ENCODE measurements around the gene POU2F3. TPM values are rescaled to one million over a fixed set of nuclear protein-coding genes. Genes with fewer than 3 reads are reported as not detected.

POU2F3 gene
- total RNA-seq, 1 experiment from 2014 or later = 2.6 TPM

- no peak for TF ChIP-seq CTCF (IDR thresholded peaks at IDR 0.05; ENCODE audit: unreplicated experiment)
- Mint-ChIP-seq H3K36me3 (ENCODE audit: insufficient read depth, unreplicated experiment) (no peaks in the 10 kb centered on the region), H3K27ac (ENCODE audit: unreplicated experiment) (no peak overlapping the region), H3K4me3 (ENCODE audit: low read depth, unreplicated experiment) (no peak overlapping the region), H3K9me3 (ENCODE audit: low read depth, unreplicated experiment) (no peaks in the 10 kb centered on the region), H3K4me1 (ENCODE audit: low read depth, unreplicated experiment) (no peaks in the 10 kb centered on the region), H3K27me3 (ENCODE audit: unreplicated experiment) (no peaks in the 10 kb centered on the region)
- no peak for DNase-seq
- CTCF ChIA-PET = no interaction called here
- intact Hi-C loops (cut with micrococcal nuclease; ENCODE audit: unreplicated experiment) = no loop called here
- no TSS peak for BruUV-seq (replicated peaks)
Measured at GRCh38 chr11:120221115-120221752, 18.7 kb upstream of the POU2F3 start.

GRCh38 chr11:120222916-120223315, 17.0 kb upstream of the POU2F3 start:
- Mint-ChIP-seq H3K4me3 (ENCODE audit: low read depth, unreplicated experiment) (no peak overlapping the region), H3K9me3 (ENCODE audit: low read depth, unreplicated experiment) (no peaks in the 10 kb centered on the region), H3K27ac (ENCODE audit: unreplicated experiment) (no peak overlapping the region), H3K36me3 (ENCODE audit: insufficient read depth, unreplicated experiment) (no peaks in the 10 kb centered on the region), H3K4me1 (ENCODE audit: low read depth, unreplicated experiment) (no peaks in the 10 kb centered on the region), H3K27me3 (ENCODE audit: unreplicated experiment) (no peaks in the 10 kb centered on the region)
- no peak for TF ChIP-seq CTCF (IDR thresholded peaks at IDR 0.05; ENCODE audit: unreplicated experiment)
- DNase-seq = no peak
- intact Hi-C loops (cut with micrococcal nuclease; ENCODE audit: unreplicated experiment) = no loop called here
- CTCF ChIA-PET = no interaction called here
- no TSS peak for BruUV-seq (replicated peaks)

GRCh38 chr11:120223793-120224192, 16.1 kb upstream of the POU2F3 start:
- H3K27ac Mint-ChIP-seq (ENCODE audit: unreplicated experiment) = no peak overlapping the region
- no peaks in the 10 kb centered on the region for H3K36me3 Mint-ChIP-seq (ENCODE audit: insufficient read depth, unreplicated experiment)
- BruUV-seq (replicated peaks) = no TSS peak
- intact Hi-C loops (cut with micrococcal nuclease; ENCODE audit: unreplicated experiment) = no loop called here
- H3K27me3 Mint-ChIP-seq (ENCODE audit: unreplicated experiment) = no peaks in the 10 kb centered on the region
- TF ChIP-seq CTCF (IDR thresholded peaks at IDR 0.05; ENCODE audit: unreplicated experiment) = no peak
- no peaks in the 10 kb centered on the region for H3K9me3 Mint-ChIP-seq (ENCODE audit: low read depth, unreplicated experiment)
- H3K4me1 Mint-ChIP-seq (ENCODE audit: low read depth, unreplicated experiment) = no peaks in the 10 kb centered on the region
- no peak for DNase-seq
- CTCF ChIA-PET = no interaction called here
- no peak overlapping the region for H3K4me3 Mint-ChIP-seq (ENCODE audit: low read depth, unreplicated experiment)

- CTCF ChIA-PET = no interaction called here
- H3K36me3 Mint-ChIP-seq (ENCODE audit: insufficient read depth, unreplicated experiment) = no peaks in the 10 kb centered on the region
- intact Hi-C loops (cut with micrococcal nuclease; ENCODE audit: unreplicated experiment) = no loop called here
- TF ChIP-seq CTCF (IDR thresholded peaks at IDR 0.05; ENCODE audit: unreplicated experiment) = no peak
- DNase-seq = no peak
- H3K27me3 Mint-ChIP-seq (ENCODE audit: unreplicated experiment) = no peaks in the 10 kb centered on the region
- H3K9me3 Mint-ChIP-seq (ENCODE audit: low read depth, unreplicated experiment) = no peaks in the 10 kb centered on the region
- H3K4me1 Mint-ChIP-seq (ENCODE audit: low read depth, unreplicated experiment) = no peaks in the 10 kb centered on the region
- no peak overlapping the region for H3K27ac Mint-ChIP-seq (ENCODE audit: unreplicated experiment)
- no TSS peak for BruUV-seq (replicated peaks)
- no peak overlapping the region for H3K4me3 Mint-ChIP-seq (ENCODE audit: low read depth, unreplicated experiment)
Measured at GRCh38 chr11:120224361-120224760, 15.6 kb upstream of the POU2F3 start.

All from Calu3 (cell line).